Kidney epithelial cell (primary cell): ENCODE results near the gene CRYGA. TPM values are rescaled to one million over a fixed set of nuclear protein-coding genes. Genes with fewer than 3 reads are reported as not detected.
"Not testable (repeated sequence)": the region's sequence is repeated elsewhere in the genome, so short reads cannot be mapped to it uniquely, and the experiment has no call there.

Experiments used
- DNase-seq: peaks from one replicate; pipeline ENCODE4 v3.0.0-alpha.2; 2010; ENCODE audit warnings: low read depth
- H3K27me3 ChIP-seq: 2 replicates; pipeline ENCODE4 v1.6.0; 2011; ENCODE audit warnings: low read length; ENCODE audit not compliant: control insufficient read depth, insufficient read depth
- H3K36me3 ChIP-seq: 2 replicates; pipeline ENCODE4 v1.5.1; 2011; ENCODE audit warnings: low read length; ENCODE audit not compliant: control insufficient read depth, insufficient read depth
- H3K4me3 ChIP-seq: 2 replicates; pipeline ENCODE4 v1.5.1; 2011; ENCODE audit warnings: low read depth, mild to moderate bottlenecking, control low read depth, low read length
- CTCF ChIP-seq: IDR thresholded peaks from 2 replicates; pipeline ENCODE4 v1.5.1; 2011; ENCODE audit warnings: mild to moderate bottlenecking, moderate library complexity, low read length, control low read depth, inconsistent platforms; ENCODE audit not compliant: insufficient read depth, poor library complexity, severe bottlenecking
- total RNA-seq: library from RNA; depleted of rRNA; stranded (reverse); fragments of >200 nt; gene quantifications from 2 replicates; pipeline ENCODE4 v1.2.3, GENCODE V29; 2015

CRYGA gene
- total RNA-seq, 1 donor from 2014 or later = not detected

- Histone ChIP-seq H3K36me3 (no peaks in the 10 kb centered on the region), H3K27me3 (peaks cover 5% of the 10 kb centered on the region), H3K4me3 (no peak overlapping the region)
- DNase-seq = no peak
- TF ChIP-seq CTCF = no peak
Measured at GRCh38 chr2:208125251-208125650, 38.1 kb downstream of the CRYGA start.

GRCh38 chr2:208124013-208124715, 39.2 kb downstream of the CRYGA start, which contains the start of gene CRYGD:
TSS of gene CRYGD (minus strand) at chr2:208124524. CDS start at chr2:208124473, 51 bp downstream.
- DNase-seq, H3K36me3 ChIP-seq, H3K27me3 ChIP-seq: not testable (repeated sequence)
- peak within 1 kb of the TSS; percentile 30 for H3K4me3 ChIP-seq

- H3K36me3 ChIP-seq = no peaks in the 10 kb centered on the region
- no peak overlapping the region for H3K4me3 ChIP-seq
- H3K27me3 ChIP-seq = peaks cover 5% of the 10 kb centered on the region
- no peak for TF ChIP-seq CTCF
- DNase-seq = no peak
Measured at GRCh38 chr2:208122248-208122647, 41.1 kb downstream of the CRYGA start.

GRCh38 chr2:208118918-208119317, 44.5 kb downstream of the CRYGA start:
- H3K36me3 ChIP-seq = no peaks in the 10 kb centered on the region
- DNase-seq = no peak
- H3K4me3 ChIP-seq = no peak overlapping the region
- no peaks in the 10 kb centered on the region for H3K27me3 ChIP-seq
- no peak for TF ChIP-seq CTCF

GRCh38 chr2:208117390-208117789, 46.0 kb downstream of the CRYGA start:
- DNase-seq, H3K4me3 ChIP-seq, H3K36me3 ChIP-seq, H3K27me3 ChIP-seq: not testable (repeated sequence)

- no peak overlapping the region for H3K4me3 ChIP-seq
- H3K27me3 ChIP-seq = peaks cover 15% of the 10 kb centered on the region
- no peak for DNase-seq
- TF ChIP-seq CTCF = no peak
- H3K36me3 ChIP-seq = no peaks in the 10 kb centered on the region
Measured at GRCh38 chr2:208112969-208113368, 50.4 kb downstream of the CRYGA start.

- H3K4me3 ChIP-seq, H3K36me3 ChIP-seq, DNase-seq: not testable (repeated sequence)
- H3K27me3 ChIP-seq = peaks cover 15% of the 10 kb centered on the region
Measured at GRCh38 chr2:208112273-208112745, 51.1 kb downstream of the CRYGA start.

Other genes with a start within 250 kb of the CRYGA start
- gene PLEKHM3, start 138.1 kb downstream of the CRYGA start, total RNA-seq = 6.3 and 11.2 TPM in 2 replicates
- not detected in 2 replicates for gene CRYGD, start 39.1 kb downstream of the CRYGA start, total RNA-seq
- gene CRYGC, start 33.8 kb downstream of the CRYGA start, total RNA-seq = not detected in 2 replicates
- gene CRYGB, start 17.4 kb downstream of the CRYGA start, total RNA-seq = not detected in 2 replicates
- not detected in 2 replicates for gene C2orf80, start 26.4 kb upstream of the CRYGA start, total RNA-seq
- 98.9 and 108 TPM in 2 replicates for gene IDH1, start 91.5 kb upstream of the CRYGA start, total RNA-seq
- gene PIKFYVE, start 102.7 kb upstream of the CRYGA start, total RNA-seq = 24.2 and 29.1 TPM in 2 replicates
- gene PTH2R, start 243.2 kb upstream of the CRYGA start, total RNA-seq = not detected in 2 replicates